LNCaP clone FGC (cell line): ENCODE data around the gene RPL37.

ENCODE experiments used
- DNase-seq: peaks from one replicate; pipeline ENCODE4 v3.0.0-alpha.2; 2011; ENCODE audit warnings: low read depth
- H3K4me3 ChIP-seq: 2 replicates; pipeline ENCODE4 v1.5.1; 2011; ENCODE audit warnings: mild to moderate bottlenecking, low read depth, low read length, control low read depth
- CTCF ChIP-seq: IDR thresholded peaks from 2 replicates; pipeline ENCODE4 v1.5.1; 2012; ENCODE audit warnings: mild to moderate bottlenecking; ENCODE audit not compliant: control insufficient read depth, insufficient read depth; ENCODE audit errors: extremely low read depth

Gene RPL37

GRCh38 chr5:40780858-40781257 lies 54.2 kb downstream of the RPL37 start:
- TF ChIP-seq CTCF, result no peak
- DNase-seq, result no peak

GRCh38 chr5:40780199-40780598 lies 54.8 kb downstream of the RPL37 start:
- no peak for DNase-seq
- H3K4me3 ChIP-seq, result no peak overlapping the region
- no peak for TF ChIP-seq CTCF

More at GRCh38 chr5:40780858-40781257, 54.2 kb downstream of the RPL37 start:
- H3K4me3 ChIP-seq, result no peak overlapping the region

- H3K4me3 ChIP-seq, result no peak overlapping the region
- no peak for DNase-seq
- TF ChIP-seq CTCF, result no peak
These were observed 55.5 kb downstream of the RPL37 start for GRCh38 chr5:40779561-40779960.

- no peak for TF ChIP-seq CTCF
- DNase-seq, result no peak
- H3K4me3 ChIP-seq, result no peak overlapping the region
These were observed 56.9 kb downstream of the RPL37 start for GRCh38 chr5:40778133-40778532.

GRCh38 chr5:40776658-40776977 lies 58.4 kb downstream of the RPL37 start:
- TF ChIP-seq CTCF, result no peak
- no peak for DNase-seq
- H3K4me3 ChIP-seq, result peak overlapping the region; percentile 30

GRCh38 chr5:40775846-40776657 lies 59.0 kb downstream of the RPL37 start:
- no peak for DNase-seq
- H3K4me3 ChIP-seq, result peak overlapping the region; percentile 30
- TF ChIP-seq CTCF, result no peak
